CD14-positive monocyte (primary cell): ENCODE data around the gene PMM2. TPM values are rescaled to one million over a fixed set of nuclear protein-coding genes. Genes with fewer than 3 reads are reported as not detected.

Source experiments
- DNase-seq, 3 donors: peaks; one replicate each; pipeline ENCODE4 v3.0.0-alpha.2; 2011 to 2022
- H2AFZ ChIP-seq: 2 replicates; pipeline ENCODE4 v1.6.0; 2012; ENCODE audit warnings: mild to moderate bottlenecking, low read depth, low read length, inconsistent platforms; ENCODE audit not compliant: insufficient read depth, poor library complexity, severe bottlenecking
- H3K27ac ChIP-seq, 2 donors: 1 replicate in 1 of 2; 2 replicates in 1 of 2; pipeline ENCODE4 v1.5.1; 2012 to 2013; ENCODE audit warnings: low read length in 2 of 2, control low read depth in 1 of 2, inconsistent platforms in 1 of 2, low read depth in 1 of 2, mild to moderate bottlenecking in 1 of 2
- H3K27me3 ChIP-seq, 2 donors: one replicate each; pipeline versions ENCODE4 v1.6.0 to v1.6.1; 2011 to 2013; ENCODE audit warnings: low read length in 2 of 2; ENCODE audit not compliant: control insufficient read depth in 2 of 2, insufficient read depth in 2 of 2
- H3K36me3 ChIP-seq, 2 donors: replicated peaks in 1 of 2; 1 replicate in 1 of 2; 2 replicates in 1 of 2; pipeline versions ENCODE4 v1.5.1 to v1.6.1; 2012 to 2013; ENCODE audit warnings: low read length in 2 of 2, control low read depth in 1 of 2, inconsistent platforms in 1 of 2, mild to moderate bottlenecking in 1 of 2; ENCODE audit not compliant: insufficient read depth in 2 of 2, control insufficient read depth in 1 of 2
- H3K4me1 ChIP-seq, 2 donors: 1 replicate in 1 of 2; 2 replicates in 1 of 2; pipeline versions ENCODE4 v1.5.1 to v1.6.1; 2012 to 2013; ENCODE audit warnings: low read length in 2 of 2, control low read depth in 1 of 2, inconsistent platforms in 1 of 2, mild to moderate bottlenecking in 1 of 2, moderate library complexity in 1 of 2; ENCODE audit not compliant: insufficient read depth in 2 of 2, control insufficient read depth in 1 of 2
- H3K4me2 ChIP-seq: replicated peaks from 2 replicates; pipeline ENCODE3; 2012; ENCODE audit warnings: low read length, moderate library complexity, mild to moderate bottlenecking; ENCODE audit not compliant: poor library complexity, severe bottlenecking; ENCODE audit errors: extremely low read depth
- H3K4me3 ChIP-seq, 3 experiments: fragments of 200-600 bp in 1 of 3; sonication (generic) in 1 of 3; replicated peaks in 1 of 3; 1 replicate in 2 of 3; 2 replicates in 1 of 3; pipeline ENCODE4 v1.5.1; 2011 to 2013; ENCODE audit warnings: low read length in 3 of 3, mild to moderate bottlenecking in 3 of 3, control low read depth in 2 of 3, low read depth in 2 of 3, inconsistent platforms in 1 of 3, moderate library complexity in 1 of 3
- H3K79me2 ChIP-seq: 2 replicates; pipeline ENCODE4 v1.6.0; 2012; ENCODE audit warnings: mild to moderate bottlenecking, control low read depth, inconsistent platforms, low read length, moderate library complexity; ENCODE audit not compliant: insufficient read depth
- H3K9ac ChIP-seq: 2 replicates; pipeline ENCODE4 v1.6.0; 2017; ENCODE audit warnings: low read length, mild to moderate bottlenecking; ENCODE audit not compliant: insufficient read depth, poor library complexity, severe bottlenecking
- H3K9me3 ChIP-seq, 2 donors: replicated peaks in 1 of 2; 1 replicate in 1 of 2; 2 replicates in 1 of 2; pipeline versions ENCODE4 v1.5.1 to v1.6.1; 2012 to 2013; ENCODE audit warnings: low read length in 2 of 2, control low read depth in 1 of 2; ENCODE audit not compliant: control insufficient read depth in 1 of 2, insufficient read depth in 1 of 2
- H4K20me1 ChIP-seq: 2 replicates; pipeline ENCODE4 v1.6.0; 2012; ENCODE audit warnings: mild to moderate bottlenecking, low read length, control low read depth, moderate library complexity; ENCODE audit not compliant: insufficient read depth
- H3K27ac Mint-ChIP-seq, 7 donors: one replicate each; pipeline ENCODE4 v1.8.0; 2020; ENCODE audit warnings: mild to moderate bottlenecking in 7 of 7, mixed read lengths in 7 of 7, moderate library complexity in 6 of 7, inconsistent platforms in 2 of 7
- H3K27me3 Mint-ChIP-seq, 3 donors: one replicate each; pipeline ENCODE4 v1.8.0; 2021 to 2022; ENCODE audit warnings: low read depth in 3 of 3, mild to moderate bottlenecking in 3 of 3, mixed read lengths in 3 of 3, moderate library complexity in 3 of 3, inconsistent platforms in 1 of 3
- H3K36me3 Mint-ChIP-seq, 2 donors: one replicate each; pipeline ENCODE4 v1.8.0; 2020; ENCODE audit warnings: mixed read lengths in 2 of 2, inconsistent platforms in 1 of 2, mild to moderate bottlenecking in 1 of 2
- H3K4me1 Mint-ChIP-seq: one replicate; pipeline ENCODE4 v1.8.0; 2020; ENCODE audit warnings: mild to moderate bottlenecking, mixed read lengths
- H3K4me3 Mint-ChIP-seq, 2 donors: one replicate each; pipeline ENCODE4 v1.8.0; 2020; ENCODE audit warnings: mild to moderate bottlenecking in 2 of 2, mixed read lengths in 2 of 2, moderate library complexity in 1 of 2
- H3K9me3 Mint-ChIP-seq, 7 donors: one replicate each; pipeline ENCODE4 v1.8.0; 2020 to 2022; ENCODE audit warnings: mixed read lengths in 7 of 7, mild to moderate bottlenecking in 6 of 7, moderate library complexity in 6 of 7, inconsistent platforms in 2 of 7
- WGBS: methylation state at CpG from one replicate; pipeline ENCODE4 v1.1.5; 2013; ENCODE audit warnings: missing lambda C conversion rate; ENCODE audit not compliant: insufficient coverage; 5-methylcytosine and 5-hydroxymethylcytosine counted together
- intact Hi-C, 2 donors: fragments of 100-400 bp; cut with micrococcal nuclease; formaldehyde crosslinking; loops; one replicate each; pipeline versions ENCODE4 v1.15.0 to v1.15.1; 2023
- polyA plus RNA-seq, 3 donors: library from polyadenylated mRNA; depleted of rRNA in 1 of 3; unstranded in 2 of 3; stranded (reverse) in 1 of 3; fragments of 300-500 nt in 2 of 3; fragments of >200 nt in 1 of 3; fragmentation: Illumina TruSeq in 2 of 3; gene quantifications; 1 replicate in 2 of 3; 2 replicates in 1 of 3; pipeline ENCODE4 v1.2.3, GENCODE V29; 2012 to 2021
- TF ChIP-seq, protein P1 (sequence below): fragments of 200-600 bp; IDR thresholded peaks from one replicate; pipeline ENCODE4 v1.8.0; 2022; ENCODE audit warnings: antibody characterized with exemption, mild to moderate bottlenecking

PMM2 gene
- polyA plus RNA-seq, 3 donors, result 15.2 to 22.9 (median 17.8) TPM

DNA sequence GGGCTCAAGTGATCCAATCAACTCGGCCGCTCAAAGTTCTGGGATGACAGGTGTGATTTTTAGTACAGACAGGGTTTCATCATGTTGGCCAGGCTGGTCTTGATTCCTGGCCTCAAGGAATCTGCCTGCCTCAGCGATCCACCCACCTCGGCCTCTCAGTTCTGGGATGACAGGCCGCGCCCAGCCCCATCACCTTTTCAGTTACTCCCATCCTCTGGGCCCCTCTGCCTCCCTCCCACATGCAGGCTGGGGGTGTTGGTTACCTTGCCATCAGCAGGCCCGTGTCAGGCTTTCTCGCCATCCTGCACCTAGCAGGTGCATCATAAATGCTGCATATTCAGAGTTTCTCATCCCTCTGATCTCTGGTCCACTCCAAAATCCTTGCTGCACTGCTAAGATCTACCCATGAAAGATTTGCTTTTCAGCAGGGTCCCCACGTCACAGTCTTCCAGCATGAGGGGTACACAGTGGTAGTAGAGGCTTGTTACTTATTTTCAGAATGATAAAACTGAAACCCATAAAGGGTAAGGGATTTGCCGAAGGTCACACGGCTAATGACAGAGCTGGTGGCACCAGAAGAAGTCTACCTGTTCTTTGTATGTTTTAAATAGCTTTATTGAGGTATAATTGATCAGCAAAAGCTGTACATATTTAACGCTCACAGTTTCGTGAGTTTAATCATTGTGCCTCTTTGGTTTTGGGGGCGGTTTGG is 16.6 kb downstream of the PMM2 start:
- Histone ChIP-seq H3K36me3 (peaks cover 85 to 95% of the 10 kb centered on the region in 2 donors), H3K27me3 (no peaks in the 10 kb centered on the region), H2AFZ (no peak overlapping the region), H4K20me1 (no peaks in the 10 kb centered on the region), H3K9me3 (no peaks in the 10 kb centered on the region), H3K27ac (no peak overlapping the region), H3K9ac (no peak overlapping the region), H3K4me3 (no peak overlapping the region), H3K4me2 (no peak overlapping the region), H3K79me2 (no peaks in the 10 kb centered on the region), H3K4me1 (no peaks in the 10 kb centered on the region)
- peak overlapping the region in 1 of 7 donors; percentile 19 for H3K27ac Mint-ChIP-seq
- H3K27me3 Mint-ChIP-seq, result peaks cover 0 to 1% (median 1%) of the 10 kb centered on the region in 3 donors
- no peak overlapping the region for H3K4me3 Mint-ChIP-seq
- TF ChIP-seq, protein P1, sequence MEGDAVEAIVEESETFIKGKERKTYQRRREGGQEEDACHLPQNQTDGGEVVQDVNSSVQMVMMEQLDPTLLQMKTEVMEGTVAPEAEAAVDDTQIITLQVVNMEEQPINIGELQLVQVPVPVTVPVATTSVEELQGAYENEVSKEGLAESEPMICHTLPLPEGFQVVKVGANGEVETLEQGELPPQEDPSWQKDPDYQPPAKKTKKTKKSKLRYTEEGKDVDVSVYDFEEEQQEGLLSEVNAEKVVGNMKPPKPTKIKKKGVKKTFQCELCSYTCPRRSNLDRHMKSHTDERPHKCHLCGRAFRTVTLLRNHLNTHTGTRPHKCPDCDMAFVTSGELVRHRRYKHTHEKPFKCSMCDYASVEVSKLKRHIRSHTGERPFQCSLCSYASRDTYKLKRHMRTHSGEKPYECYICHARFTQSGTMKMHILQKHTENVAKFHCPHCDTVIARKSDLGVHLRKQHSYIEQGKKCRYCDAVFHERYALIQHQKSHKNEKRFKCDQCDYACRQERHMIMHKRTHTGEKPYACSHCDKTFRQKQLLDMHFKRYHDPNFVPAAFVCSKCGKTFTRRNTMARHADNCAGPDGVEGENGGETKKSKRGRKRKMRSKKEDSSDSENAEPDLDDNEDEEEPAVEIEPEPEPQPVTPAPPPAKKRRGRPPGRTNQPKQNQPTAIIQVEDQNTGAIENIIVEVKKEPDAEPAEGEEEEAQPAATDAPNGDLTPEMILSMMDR, result no peak
- H3K4me1 Mint-ChIP-seq, result peaks cover 7% of the 10 kb centered on the region
- DNase-seq, result no peak
- WGBS, result 94% methylated on average over 10 of the region's 14 CpGs
- peaks cover 86 to 91% of the 10 kb centered on the region in 2 donors for H3K36me3 Mint-ChIP-seq
- H3K9me3 Mint-ChIP-seq, result no peaks in the 10 kb centered on the region
- intact Hi-C loops, result no loop called here

DNA sequence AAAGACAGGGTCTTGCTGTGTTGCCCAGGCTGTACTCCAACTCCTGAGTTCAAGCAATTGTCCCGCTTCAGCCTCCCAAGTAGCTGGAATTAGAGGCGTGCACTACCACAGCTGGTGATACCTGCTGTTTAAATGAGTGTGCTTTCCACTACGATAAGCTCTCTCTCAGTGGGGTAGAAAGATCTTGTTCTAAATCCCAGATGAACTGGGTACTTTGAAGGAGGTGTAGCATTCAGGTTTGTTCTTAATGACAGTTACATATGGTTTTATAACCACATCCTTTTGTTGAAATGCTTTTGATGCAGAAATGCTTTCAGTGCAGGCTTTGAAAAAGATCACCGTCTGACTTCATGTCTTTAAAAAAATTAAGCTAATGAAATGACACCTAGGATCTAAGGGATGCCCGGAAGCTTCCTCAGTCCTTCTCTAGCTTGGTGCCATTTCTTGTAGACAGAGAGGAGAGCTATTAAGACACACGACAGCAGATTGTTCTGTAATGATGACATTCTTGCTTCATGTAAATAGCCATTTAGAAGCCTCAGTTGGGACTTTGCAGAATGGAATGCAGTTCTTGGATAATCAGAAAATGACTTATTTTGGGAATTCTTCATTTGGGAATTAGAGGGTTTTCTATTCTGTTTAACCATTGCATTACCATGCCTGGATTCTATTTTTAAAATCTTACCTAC is 19.5 kb downstream of the PMM2 start:
- no peak overlapping the region for H3K4me2 ChIP-seq
- peak overlapping the region in 1 of 7 donors; percentile 10 for H3K27ac Mint-ChIP-seq
- no peaks in the 10 kb centered on the region for H4K20me1 ChIP-seq
- H3K9me3 ChIP-seq, result no peaks in the 10 kb centered on the region
- no peaks in the 10 kb centered on the region for H3K9me3 Mint-ChIP-seq
- H3K27ac ChIP-seq, result peak overlapping the region in 1 of 2 donors; percentile 29
- no peak for DNase-seq
- no peak overlapping the region for H2AFZ ChIP-seq
- no peaks in the 10 kb centered on the region for H3K27me3 ChIP-seq
- no peak overlapping the region for H3K4me3 Mint-ChIP-seq
- TF ChIP-seq, protein P1, result no peak
- H3K36me3 Mint-ChIP-seq, result peaks cover 75 to 89% of the 10 kb centered on the region in 2 donors
- no peaks in the 10 kb centered on the region for H3K79me2 ChIP-seq
- peaks cover 73 to 94% of the 10 kb centered on the region in 2 donors for H3K36me3 ChIP-seq
- peaks cover 17% of the 10 kb centered on the region for H3K4me1 Mint-ChIP-seq
- WGBS, result 94% methylated on average over 4 of the region's 6 CpGs
- intact Hi-C loops, result no loop called here
- no peak overlapping the region for H3K9ac ChIP-seq
- H3K4me1 ChIP-seq, result no peaks in the 10 kb centered on the region
- peaks cover 0 to 2% (median 0%) of the 10 kb centered on the region in 3 donors for H3K27me3 Mint-ChIP-seq
- no peak overlapping the region for H3K4me3 ChIP-seq
